Pons (tissue), 1 donor: ENCODE data around the gene EIPR1.
"Not testable (repeated sequence)": the region's sequence is repeated elsewhere in the genome, so short reads cannot be mapped to it uniquely, and the experiment has no call there.

ENCODE experiments used
- DNase-seq: peaks from one replicate; pipeline ENCODE4 v3.0.0-alpha.2; 2016; ENCODE audit warnings: low spot score

Gene EIPR1

GRCh38 chr2:3211256-3212060 lies 166.2 kb downstream of the EIPR1 start:
- no peak for DNase-seq

GRCh38 chr2:3210257-3210656 lies 167.4 kb downstream of the EIPR1 start:
- DNase-seq, result no peak

- no peak for DNase-seq
Observed at GRCh38 chr2:3209258-3209657, 168.4 kb downstream of the EIPR1 start.

GRCh38 chr2:3208591-3208990 lies 169.0 kb downstream of the EIPR1 start:
- DNase-seq, result no peak

GRCh38 chr2:3208179-3208578 lies 169.4 kb downstream of the EIPR1 start:
- DNase-seq, result no peak

GRCh38 chr2:3207091-3207491 lies 170.5 kb downstream of the EIPR1 start:
- DNase-seq, result no peak

- DNase-seq, result no peak
Observed at GRCh38 chr2:3205845-3206244, 171.8 kb downstream of the EIPR1 start.

- DNase-seq, result no peak
Observed at GRCh38 chr2:3204031-3204821, 173.4 kb downstream of the EIPR1 start.

GRCh38 chr2:3203497-3204019 lies 174.1 kb downstream of the EIPR1 start:
- no peak for DNase-seq

GRCh38 chr2:3202926-3203325 lies 174.7 kb downstream of the EIPR1 start:
- DNase-seq, result no peak

GRCh38 chr2:3201281-3201680 lies 176.3 kb downstream of the EIPR1 start:
- DNase-seq, result no peak

- DNase-seq, result no peak
Observed at GRCh38 chr2:3200420-3200939, 177.1 kb downstream of the EIPR1 start.

- no peak for DNase-seq
Observed at GRCh38 chr2:3199627-3200345, 177.8 kb downstream of the EIPR1 start.

GRCh38 chr2:3198671-3199192 lies 178.9 kb downstream of the EIPR1 start:
- DNase-seq, result not testable (repeated sequence)

GRCh38 chr2:3198119-3198518 lies 179.5 kb downstream of the EIPR1 start:
- peak; percentile 12 for DNase-seq

- no peak for DNase-seq
Observed at GRCh38 chr2:3197308-3197707, 180.3 kb downstream of the EIPR1 start.

- DNase-seq, result no peak
Observed at GRCh38 chr2:3196716-3197115, 180.9 kb downstream of the EIPR1 start.

GRCh38 chr2:3195641-3196476 lies 181.8 kb downstream of the EIPR1 start:
- no peak for DNase-seq

GRCh38 chr2:3194828-3195227 lies 182.8 kb downstream of the EIPR1 start:
- no peak for DNase-seq

- DNase-seq, result no peak
Observed at GRCh38 chr2:3193443-3194330, 183.9 kb downstream of the EIPR1 start.
